GM04503 (cell line): ENCODE results near the gene CACNA1G.

Source experiments
- DNase-seq: peaks from one replicate; pipeline ENCODE4 v3.0.0-alpha.2; 2012; ENCODE audit warnings: low read depth

Gene CACNA1G

DNA sequence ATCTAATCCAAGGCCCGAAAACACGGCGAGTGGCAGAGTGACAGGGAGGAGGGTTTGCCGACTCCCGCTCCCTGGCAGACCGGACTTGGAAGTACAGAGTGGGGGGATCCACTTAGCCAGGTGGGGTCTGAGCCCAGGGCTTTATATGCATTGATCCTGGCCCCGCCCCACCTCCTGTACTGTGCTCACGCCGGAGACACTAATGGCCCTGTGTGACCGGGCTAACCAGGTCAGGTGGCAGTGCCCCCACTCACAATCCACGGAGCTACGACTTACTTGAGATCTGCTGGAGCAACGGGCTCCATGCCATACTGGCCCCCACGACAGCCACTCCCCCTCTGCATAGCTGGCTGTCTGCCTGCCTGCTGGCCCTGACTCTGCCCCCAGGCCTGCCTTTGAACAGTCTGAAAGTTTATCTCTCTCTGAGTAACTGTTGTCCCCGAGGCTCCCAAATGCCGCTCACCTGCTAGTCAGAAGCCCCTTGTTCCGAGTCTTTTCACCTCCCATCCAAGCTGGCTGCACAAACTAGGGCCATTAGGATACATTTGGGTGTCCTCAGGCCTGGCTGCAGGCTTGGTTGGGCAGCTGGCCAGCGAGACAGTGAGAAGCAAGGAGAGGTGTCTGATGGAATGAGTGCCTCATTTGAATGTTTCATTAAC, 28.0 kb downstream of the CACNA1G start:
- DNase-seq: no peak

DNA sequence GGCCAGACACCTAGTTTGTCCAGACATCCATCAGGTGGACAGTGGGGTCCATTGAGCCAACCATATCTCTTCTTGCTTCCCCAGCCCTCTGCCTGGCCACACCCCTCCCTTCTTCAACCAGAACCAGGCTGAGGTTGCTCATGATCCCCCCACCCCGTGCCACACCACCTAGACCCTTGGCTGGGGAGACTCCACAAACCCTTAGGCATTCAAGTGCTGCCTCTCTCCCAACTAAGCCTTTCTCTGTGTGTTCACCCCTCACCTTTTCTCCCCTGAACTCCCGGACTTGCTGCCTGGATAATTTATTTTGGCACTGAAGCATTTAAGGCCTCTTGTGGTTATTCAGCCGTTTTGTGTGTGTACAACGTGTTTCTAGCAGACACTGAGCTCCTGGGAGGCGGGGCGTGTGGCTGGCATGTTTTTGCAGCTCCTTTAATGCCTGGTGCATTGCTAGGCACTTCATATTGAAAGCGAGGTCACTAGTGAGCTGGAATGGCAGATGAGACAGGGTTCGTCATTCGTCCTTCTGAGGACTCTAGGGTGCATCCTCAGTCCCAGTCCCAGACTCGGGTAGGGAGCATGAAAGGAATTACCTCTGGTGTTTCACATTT, 28.7 kb downstream of the CACNA1G start:
- no peak for DNase-seq

DNA sequence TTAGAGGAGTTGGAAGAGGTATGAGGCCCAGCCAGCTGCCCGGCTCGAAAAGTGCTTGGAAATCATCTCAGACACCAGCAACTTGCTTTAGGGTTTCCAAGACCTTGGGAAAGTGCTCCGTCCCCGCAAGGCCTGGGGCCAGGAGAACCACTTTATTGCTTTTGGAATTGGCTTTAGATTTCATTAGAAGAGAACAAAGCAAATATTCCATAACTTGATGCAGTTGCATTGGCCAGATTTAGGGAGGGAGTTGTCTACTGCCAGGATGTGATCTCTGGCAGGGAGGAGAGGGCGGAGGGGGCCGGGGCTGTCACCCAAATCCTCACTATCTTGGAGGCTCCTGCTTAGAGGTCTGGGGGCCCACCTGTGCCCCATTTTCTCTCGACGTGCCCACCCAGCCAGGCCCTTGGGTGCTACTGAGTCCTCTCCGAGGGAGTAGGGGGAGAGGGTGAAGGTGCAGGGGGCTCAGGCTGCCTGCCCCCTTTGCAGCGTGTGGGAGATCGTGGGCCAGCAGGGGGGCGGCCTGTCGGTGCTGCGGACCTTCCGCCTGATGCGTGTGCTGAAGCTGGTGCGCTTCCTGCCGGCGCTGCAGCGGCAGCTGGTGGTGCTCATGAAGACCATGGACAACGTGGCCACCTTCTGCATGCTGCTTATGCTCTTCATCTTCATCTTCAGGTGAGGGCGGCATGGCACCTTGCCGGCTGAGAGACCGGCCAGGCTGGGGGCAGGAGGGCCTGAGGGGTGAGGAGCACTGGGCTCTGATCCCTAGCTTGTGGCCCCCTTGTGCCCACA, 30.6 kb downstream of the CACNA1G start:
- DNase-seq: no peak

DNA sequence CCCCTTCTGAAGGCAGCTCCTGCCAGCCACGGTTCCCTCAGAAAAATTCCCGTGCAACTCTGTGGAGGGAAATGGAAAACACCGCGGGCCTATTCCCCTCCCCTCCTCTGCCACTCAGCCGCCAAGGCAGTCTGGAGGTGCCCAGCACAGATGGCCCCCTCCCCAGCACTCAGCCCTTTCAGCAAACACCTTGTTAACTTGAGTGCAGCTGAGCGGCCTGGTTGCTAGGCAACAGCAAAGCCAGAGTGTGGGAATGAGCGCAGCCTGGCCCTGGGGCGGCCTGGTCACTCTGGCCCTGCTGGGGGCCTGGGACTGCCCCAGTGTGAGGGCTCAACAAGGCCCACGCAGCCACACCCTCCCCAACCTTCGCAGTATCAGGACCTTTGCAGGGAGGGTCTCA, 32.8 kb downstream of the CACNA1G start:
- DNase-seq: no peak

DNA sequence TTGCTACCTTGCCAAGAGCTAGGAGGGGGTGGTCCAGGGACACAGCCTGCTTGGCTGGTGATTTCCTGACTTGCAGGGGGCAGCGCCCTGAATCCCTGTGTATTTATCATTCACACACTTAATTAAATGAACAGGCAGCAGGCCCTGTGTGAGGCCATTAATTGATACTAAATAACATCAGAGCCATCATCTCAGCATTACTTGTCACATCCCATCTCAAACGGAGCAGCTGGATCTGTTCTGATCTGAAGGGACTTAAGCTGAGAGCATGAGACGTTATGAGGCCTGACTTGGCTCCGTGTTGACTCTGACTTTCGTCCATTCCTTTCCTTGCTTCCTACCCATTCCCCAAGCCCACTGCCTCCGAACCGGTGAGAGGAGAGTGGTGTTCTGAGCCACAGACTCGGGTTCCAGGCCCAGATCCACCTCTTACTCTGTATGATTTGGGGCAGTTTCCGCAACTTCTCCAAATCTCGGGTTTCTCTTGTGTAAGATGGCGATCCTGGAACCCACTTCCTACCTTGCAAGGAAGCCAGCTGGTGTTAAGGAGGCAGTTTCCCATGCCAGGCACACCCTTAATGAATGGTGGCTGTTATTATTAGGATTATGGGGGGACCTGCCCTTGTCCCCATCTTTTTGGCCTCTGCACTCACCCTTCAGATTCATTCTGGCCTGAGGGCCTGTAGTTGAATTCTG, 33.8 kb downstream of the CACNA1G start:
- DNase-seq: no peak

DNA sequence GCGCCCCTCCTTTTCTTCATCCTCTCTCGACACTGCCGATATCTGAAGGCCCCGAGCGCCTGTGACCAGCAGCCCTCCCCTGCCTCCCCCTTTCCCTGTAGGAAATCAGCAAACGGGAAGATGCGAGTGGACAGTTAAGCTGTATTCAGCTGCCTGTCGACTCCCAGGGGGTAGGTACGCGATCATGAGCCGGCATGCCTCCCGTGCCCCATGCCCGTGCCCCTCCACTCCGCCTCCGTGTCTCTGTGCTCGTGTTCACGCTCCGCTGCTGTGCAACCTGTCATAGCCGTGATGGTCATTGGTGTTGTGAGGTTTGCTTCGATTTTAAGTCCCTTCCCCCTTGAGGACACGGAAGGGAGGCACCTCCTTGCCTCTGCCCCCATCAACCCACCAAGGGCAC, 34.4 kb downstream of the CACNA1G start:
- no peak for DNase-seq

DNA sequence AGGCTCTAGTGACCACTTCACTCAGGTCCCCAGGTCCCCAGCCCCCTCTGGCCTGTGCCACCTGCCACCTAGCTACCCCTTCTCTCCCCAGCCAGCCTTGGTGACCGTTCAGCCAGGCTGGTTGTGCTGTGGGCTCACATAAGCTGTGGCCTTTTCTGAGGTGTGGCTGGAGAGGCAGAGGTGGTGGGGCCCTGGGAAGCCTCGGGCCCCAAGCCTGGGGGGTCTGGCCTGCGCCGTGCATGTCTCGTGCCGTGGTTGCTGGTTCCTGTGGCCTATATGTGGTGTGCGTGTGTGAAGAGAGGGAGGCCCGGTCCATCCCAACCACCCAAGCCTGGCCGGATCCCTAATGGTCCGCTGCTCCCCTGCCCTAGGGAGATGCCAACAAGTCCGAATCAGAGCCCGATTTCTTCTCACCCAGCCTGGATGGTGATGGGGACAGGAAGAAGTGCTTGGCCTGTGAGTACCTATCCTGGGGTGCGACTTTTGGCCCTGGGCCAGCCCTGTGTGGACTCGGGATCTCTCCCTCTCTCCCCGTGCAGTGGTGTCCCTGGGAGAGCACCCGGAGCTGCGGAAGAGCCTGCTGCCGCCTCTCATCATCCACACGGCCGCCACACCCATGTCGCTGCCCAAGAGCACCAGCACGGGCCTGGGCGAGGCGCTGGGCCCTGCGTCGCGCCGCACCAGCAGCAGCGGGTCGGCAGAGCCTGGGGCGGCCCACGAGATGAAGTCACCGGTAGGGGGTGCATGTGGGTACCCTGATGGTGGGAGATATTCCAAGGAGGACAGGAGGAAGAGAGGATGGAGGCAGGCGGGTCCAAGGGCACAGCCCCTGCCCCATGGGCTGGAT, 35.9 kb downstream of the CACNA1G start:
- no peak for DNase-seq

DNA sequence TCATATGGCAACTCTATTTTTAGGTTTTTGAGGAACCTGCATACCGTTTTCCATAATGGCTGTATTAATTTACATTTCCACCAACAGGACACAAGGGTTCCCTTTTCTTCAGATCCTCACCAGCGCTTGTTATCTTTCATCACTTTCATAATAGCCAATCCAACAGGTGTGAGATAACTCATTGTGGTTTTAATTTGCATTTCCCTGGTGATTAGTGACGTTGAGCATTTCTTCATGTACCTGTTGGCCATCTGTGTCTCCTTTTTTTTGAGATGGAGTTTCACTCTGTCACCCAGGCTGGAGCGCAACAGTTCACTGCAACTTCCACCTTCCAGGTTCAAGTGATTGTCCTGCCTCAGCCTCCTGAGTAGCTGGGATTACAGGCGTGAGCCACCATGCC, 38.0 kb downstream of the CACNA1G start:
- no peak for DNase-seq

DNA sequence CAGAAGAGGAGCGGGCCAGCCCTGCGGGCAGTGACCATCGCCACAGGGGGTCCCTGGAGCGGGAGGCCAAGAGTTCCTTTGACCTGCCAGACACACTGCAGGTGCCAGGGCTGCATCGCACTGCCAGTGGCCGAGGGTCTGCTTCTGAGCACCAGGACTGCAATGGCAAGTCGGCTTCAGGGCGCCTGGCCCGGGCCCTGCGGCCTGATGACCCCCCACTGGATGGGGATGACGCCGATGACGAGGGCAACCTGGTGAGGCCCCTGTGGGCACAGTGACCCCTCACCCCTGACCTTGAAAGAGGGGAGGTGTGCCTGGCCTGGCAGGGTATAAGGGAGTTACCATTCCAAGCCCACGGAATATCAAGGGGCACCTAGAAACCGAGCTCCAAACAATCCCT, 39.1 kb downstream of the CACNA1G start:
- no peak for DNase-seq

DNA sequence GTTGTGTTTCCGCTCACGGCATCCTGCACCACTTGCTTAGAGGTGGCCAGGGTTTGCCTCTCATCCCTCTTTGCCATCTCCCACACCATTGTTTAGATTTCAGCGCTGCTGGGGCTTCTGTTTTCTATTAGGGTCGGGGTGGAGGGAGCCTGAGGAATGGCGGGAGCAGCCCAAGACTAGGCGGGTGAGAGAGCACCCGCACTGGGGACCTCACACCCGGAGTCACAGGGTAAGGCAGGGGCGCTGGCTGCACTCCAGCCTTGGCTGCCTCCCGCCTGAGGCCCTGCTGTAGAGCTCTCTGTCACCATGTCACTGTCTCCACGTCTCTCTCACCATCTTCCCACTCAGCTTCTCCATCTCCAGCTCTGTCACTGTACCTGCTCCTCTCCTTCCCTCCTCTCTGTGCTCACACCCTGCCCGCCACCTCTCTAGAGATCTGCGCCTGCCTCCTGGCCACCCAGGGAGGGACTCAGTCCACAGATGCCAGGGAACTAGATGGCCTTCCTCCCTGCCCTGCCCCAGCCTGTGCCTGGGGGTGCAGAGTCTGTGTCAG, 41.4 kb downstream of the CACNA1G start:
- DNase-seq: no peak

DNA sequence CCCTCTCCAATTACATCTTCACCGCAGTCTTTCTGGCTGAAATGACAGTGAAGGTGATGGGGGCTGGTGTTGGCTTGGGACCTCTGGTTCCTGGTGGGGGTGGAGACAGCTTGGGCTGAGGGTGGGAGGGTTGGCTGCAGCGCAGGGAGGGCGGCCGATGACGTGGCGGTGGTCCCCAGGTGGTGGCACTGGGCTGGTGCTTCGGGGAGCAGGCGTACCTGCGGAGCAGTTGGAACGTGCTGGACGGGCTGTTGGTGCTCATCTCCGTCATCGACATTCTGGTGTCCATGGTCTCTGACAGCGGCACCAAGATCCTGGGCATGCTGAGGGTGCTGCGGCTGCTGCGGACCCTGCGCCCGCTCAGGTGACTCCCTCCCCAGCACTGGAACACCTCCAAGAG, 42.3 kb downstream of the CACNA1G start:
- DNase-seq: no peak

DNA sequence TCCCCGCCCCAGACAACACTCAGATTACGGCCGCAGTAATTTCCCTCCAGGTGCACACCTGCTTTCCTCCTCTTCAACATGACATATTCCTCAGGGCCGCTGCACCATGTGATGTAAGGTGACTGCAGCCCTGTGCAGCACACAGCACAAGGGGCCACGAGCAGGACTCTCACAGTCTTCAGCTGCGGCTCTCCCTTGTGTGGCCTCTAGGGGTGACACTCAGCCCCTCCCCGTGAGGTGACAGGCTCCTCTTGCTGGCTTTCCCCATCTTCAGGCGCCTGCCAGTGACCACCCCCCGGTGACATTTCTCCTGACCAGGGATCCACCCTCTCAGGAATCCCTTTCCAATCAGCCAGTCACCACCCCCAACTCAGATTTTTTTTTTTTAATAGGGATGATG, 42.8 kb downstream of the CACNA1G start:
- DNase-seq: no peak

DNA sequence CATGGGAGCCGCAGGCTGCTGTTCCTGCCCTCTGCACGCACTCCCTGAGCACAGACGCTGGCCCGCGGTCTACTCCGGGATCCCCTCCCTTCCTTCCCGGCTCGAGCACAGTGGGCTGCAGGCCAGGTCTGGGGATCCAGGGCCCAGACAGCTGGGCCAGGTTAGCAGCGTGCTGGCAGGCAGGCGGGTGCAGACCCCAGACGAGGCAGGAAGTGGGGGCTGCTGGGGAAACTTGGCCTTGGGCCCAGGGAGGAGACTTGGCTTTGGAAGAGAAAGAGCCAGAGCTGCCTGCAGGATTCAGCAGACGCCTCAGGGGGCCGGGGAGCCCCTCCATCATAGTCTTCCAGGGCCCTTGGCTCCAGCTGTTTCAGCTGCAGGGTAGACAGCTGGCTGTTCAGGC, 44.0 kb downstream of the CACNA1G start:
- no peak for DNase-seq

DNA sequence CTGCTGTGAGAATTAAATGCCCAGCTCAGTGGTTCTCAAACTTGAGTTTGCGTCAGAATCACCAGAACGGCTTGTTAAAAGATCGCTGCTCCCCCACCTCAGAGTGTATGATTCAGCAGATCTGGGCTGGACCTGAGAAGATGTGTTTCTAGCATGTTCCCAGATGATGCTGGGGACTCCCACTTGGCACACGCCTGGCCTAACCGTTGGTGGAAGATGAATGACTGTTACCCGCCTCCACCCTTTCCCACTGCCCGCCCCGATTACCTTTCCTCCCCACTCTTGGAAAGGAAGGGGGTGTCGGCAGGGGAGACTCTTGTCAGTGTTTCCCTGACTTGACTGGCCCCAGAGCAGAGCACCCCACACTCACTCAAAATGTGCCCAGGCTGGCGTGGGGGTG, 44.9 kb downstream of the CACNA1G start:
- no peak for DNase-seq

DNA sequence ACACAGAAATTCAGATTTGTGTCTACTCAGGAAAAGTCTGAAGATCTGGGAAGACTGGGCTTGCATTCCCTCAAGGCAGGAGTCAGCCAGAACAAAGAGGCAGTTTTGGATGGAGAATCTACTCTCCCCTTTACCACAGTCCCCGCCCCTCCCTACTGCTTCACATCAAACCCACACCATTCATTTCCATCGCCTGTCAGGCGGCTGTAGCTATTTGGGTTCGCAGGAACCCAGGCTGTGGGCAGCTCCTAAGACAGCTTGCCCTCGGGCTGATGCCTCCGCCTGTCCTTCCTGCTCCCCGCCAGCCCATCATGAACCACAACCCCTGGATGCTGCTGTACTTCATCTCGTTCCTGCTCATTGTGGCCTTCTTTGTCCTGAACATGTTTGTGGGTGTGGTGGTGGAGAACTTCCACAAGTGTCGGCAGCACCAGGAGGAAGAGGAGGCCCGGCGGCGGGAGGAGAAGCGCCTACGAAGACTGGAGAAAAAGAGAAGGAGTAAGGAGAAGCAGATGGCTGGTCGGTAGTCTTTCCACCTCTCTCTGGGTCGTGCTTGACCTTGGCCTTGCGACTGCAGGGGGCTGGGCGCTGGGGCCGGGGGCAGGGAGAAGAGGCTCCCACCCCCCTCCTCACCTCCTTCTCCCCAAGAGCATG, 47.1 kb downstream of the CACNA1G start:
- no peak for DNase-seq

DNA sequence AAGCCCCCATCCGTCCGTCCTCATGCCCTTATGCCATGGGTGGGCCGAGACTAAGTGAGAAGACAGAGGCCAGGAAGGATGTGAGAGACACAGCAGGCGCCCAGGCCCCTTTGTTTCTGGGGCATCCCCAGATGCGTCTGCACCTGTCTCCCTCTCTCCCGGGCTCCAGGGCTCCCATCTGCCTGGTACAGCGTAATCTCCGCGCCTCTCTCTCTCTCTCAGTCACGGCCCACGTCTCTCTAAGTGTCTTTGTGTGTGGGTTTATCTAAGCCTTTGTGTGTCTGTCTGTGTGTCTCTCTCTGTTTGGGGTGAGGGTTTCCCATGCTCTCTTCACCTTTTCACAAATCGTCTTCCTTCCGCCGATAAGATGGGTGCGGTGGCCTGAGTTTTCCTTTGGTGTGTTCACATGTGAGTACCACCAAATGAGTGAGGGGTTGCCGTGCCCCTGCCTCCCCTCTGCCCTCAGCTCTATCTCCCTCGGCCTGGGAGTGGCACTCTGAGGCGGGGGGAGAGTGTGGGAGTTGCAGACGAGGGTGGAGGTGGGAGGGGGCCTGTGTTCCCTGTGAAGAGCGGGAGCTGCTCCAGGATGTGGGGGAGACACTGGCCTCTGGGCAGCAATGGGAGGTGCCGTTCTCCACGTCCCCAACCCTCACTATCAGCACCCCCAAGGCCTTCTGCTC, 48.3 kb downstream of the CACNA1G start:
- DNase-seq: no peak

DNA sequence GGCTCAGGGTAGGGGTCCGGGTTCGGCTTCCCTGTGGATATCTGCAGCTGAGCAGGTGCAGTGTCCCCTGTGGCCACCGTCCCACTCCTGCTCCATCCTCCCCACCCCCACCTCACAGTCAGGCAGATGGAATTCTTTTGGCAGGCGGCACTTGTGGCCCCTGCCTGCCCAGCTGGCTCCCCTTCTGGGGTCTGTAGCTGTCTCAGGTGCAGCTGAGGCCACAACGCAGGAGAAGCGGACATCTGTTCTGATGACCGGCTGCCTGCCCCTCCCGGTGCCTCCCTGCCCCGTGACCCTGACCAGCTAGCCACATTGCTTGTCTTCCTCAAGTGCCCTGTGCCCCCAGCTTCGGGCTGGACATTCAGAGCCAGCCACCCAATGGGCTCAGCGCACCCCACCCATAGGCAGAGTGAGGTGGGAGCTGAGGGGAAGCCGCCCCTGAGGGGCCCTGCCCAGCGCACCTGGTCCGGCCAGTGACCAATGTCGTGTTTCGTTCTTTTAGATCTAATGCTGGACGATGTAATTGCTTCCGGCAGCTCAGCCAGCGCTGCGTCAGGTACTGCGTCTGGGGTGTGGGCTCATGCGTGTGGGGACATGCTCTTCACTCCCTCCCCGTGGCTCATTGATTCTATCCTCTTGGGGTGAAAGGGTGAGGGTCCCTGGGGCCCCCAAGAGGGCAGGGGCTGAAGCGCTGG, 49.0 kb downstream of the CACNA1G start:
- DNase-seq: no peak

DNA sequence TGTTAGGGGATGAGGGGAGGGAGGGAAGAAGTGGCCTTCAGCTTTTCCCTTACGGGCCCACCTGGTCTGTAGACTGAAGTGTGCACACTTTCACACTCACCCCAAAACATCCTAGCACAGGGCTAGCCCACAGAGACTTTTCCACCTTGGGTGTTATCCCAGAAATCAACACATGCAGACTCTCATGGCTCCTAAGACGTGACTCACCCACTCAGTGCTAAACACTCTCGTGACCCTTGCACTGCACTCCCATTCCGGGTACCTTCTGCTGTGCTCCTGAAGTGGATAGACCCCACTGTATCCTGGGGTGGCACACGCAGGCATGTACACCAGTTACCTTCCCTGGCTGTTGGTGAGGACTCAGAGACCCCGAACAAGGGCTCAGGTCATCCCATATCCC, 51.1 kb downstream of the CACNA1G start:
- no peak for DNase-seq

DNA sequence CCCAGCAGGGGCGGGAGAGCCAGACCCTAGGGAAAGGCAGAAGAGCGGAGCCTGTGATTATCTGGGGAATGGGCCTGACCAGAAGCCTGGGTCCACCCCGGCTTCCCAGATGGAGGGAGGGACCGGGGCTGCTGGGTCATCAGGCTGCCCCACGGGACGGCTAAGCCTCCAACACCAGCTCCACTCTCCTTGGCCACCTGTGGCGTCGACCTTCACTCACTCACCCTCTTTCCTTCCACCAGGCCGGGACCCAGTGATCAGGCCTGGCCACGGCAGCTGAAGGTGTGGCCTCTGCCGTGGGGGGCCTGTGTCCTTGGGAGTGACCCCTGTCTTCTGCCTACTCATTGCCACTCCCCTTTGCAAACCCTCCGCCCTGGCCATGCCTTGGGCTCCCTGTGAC, 51.8 kb downstream of the CACNA1G start:
- no peak for DNase-seq
